Thyroid gland (tissue), 4 donors: ENCODE measurements around the gene FRYL.

Experiments used
- POLR2A ChIP-seq, 2 donors: fragments of 450-650 bp; IDR thresholded peaks; one replicate each; pipeline ENCODE4 v1.6.1; 2017; ENCODE audit warnings: antibody characterized with exemption in 2 of 2, mild to moderate bottlenecking in 2 of 2, moderate library complexity in 1 of 2
- TF ChIP-seq, protein P1 (sequence below), 6 experiments: fragments of 200-600 bp in 3 of 6; fragments of 450-650 bp in 3 of 6; sonication (generic) in 3 of 6; IDR thresholded peaks; one replicate each; pipeline ENCODE4 v1.5.1; 2016 to 2019; ENCODE audit warnings: antibody characterized with exemption in 6 of 6, mild to moderate bottlenecking in 2 of 6, inconsistent platforms in 1 of 6, moderate library complexity in 1 of 6

DNA sequence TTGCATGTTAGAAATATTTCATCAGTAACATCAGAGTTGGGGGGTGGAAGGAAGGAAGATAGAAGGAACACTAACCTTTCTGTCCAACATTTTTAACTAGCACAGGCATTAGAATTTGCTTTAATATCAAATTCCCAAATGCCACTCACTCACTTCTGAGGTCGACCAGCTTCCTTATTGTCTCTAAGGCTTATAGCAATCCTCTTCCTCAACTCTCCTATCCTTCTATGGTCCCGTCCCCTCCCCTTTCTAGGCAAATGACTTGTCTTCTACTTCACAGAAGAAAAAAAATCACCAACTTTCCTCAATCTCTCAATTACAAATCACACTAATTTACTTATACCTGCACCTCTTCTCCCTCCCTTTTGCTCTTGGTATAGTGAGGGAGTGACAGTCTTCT is 189.2 kb downstream of the FRYL start:
- TF ChIP-seq, protein P1, sequence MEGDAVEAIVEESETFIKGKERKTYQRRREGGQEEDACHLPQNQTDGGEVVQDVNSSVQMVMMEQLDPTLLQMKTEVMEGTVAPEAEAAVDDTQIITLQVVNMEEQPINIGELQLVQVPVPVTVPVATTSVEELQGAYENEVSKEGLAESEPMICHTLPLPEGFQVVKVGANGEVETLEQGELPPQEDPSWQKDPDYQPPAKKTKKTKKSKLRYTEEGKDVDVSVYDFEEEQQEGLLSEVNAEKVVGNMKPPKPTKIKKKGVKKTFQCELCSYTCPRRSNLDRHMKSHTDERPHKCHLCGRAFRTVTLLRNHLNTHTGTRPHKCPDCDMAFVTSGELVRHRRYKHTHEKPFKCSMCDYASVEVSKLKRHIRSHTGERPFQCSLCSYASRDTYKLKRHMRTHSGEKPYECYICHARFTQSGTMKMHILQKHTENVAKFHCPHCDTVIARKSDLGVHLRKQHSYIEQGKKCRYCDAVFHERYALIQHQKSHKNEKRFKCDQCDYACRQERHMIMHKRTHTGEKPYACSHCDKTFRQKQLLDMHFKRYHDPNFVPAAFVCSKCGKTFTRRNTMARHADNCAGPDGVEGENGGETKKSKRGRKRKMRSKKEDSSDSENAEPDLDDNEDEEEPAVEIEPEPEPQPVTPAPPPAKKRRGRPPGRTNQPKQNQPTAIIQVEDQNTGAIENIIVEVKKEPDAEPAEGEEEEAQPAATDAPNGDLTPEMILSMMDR (IDR thresholded peaks at IDR 0.05), result no peak
- no peak for TF ChIP-seq POLR2A (IDR thresholded peaks at IDR 0.05)
